ENCODE measurements around the gene KLHL8. TPM values are rescaled to one million over a fixed set of nuclear protein-coding genes. Genes with fewer than 3 reads are reported as not detected.

The KLHL8 gene
- total RNA-seq, 4 donors from 2014 or later: 6.3 to 18.2 (median 13.3) TPM

DNA sequence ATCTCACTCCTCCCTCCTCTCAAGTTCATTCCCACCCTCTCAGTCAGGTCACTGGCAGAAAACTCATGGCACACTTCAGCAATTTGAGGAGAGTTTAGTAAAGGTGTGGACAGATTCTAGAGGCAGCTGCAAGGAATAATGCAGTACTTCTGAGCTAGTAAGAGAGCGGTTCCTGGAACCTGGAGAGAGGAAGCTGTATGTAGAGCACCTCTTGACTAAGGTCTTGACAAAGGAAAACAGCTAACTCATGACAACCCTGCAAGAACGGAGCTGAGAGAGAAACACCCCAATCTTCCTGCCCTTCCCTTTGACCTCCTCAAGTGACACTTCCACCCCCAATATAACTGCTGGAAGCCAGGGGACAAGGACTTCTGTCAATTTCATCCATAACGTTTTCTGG, 9.6 kb upstream of the KLHL8 start:
- Histone ChIP-seq H3K9me3 (no peaks in the 10 kb centered on the region), H3K4me1 (no peaks in the 10 kb centered on the region), H3K27me3 (no peaks in the 10 kb centered on the region), H3K4me3 (no peak overlapping the region), H3K36me3 (no peaks in the 10 kb centered on the region), H3K27ac (no peak overlapping the region)
- WGBS, 2 donors: 70 to 75% methylated on average over 3 of the region's 3 CpGs
- DNase-seq (ENCODE audit: low spot score in 2 of 2): no peak
- no peak for TF ChIP-seq EP300 (IDR thresholded peaks at IDR 0.05)
- TF ChIP-seq POLR2A (IDR thresholded peaks at IDR 0.05): no peak
- TF ChIP-seq, protein P1, sequence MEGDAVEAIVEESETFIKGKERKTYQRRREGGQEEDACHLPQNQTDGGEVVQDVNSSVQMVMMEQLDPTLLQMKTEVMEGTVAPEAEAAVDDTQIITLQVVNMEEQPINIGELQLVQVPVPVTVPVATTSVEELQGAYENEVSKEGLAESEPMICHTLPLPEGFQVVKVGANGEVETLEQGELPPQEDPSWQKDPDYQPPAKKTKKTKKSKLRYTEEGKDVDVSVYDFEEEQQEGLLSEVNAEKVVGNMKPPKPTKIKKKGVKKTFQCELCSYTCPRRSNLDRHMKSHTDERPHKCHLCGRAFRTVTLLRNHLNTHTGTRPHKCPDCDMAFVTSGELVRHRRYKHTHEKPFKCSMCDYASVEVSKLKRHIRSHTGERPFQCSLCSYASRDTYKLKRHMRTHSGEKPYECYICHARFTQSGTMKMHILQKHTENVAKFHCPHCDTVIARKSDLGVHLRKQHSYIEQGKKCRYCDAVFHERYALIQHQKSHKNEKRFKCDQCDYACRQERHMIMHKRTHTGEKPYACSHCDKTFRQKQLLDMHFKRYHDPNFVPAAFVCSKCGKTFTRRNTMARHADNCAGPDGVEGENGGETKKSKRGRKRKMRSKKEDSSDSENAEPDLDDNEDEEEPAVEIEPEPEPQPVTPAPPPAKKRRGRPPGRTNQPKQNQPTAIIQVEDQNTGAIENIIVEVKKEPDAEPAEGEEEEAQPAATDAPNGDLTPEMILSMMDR (IDR thresholded peaks at IDR 0.05): no peak

DNA sequence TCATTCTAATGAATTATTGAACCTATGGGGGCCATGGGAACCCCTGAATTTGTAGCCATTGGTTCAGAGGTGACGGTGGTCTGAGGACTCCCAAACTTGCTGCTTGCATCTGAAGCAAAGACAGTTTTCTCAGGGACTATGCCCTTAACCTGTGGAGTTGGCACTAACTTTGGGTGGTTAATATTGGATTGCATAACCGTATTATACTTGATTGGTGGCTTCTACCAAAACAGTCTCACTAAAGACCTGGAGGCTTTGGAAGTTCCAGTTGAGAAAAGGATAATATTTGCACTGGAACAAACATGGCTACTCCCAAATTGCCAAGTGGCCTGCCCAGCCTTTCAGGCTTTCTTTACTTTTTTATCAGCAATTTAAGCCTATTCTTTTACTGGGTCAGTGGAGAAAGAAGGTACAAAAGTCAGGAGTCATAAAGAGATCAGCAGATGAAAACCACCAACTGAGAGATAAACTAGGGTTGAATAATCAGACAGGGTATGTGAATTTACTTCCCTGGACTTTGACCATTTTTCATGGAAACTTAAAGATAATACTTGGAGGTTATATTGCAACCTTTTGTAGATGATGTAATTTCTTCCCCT, 7.9 kb upstream of the KLHL8 start:
- Histone ChIP-seq H3K27me3 (no peaks in the 10 kb centered on the region), H3K36me3 (no peaks in the 10 kb centered on the region), H3K4me1 (no peaks in the 10 kb centered on the region), H3K9me3 (no peaks in the 10 kb centered on the region), H3K4me3 (no peak overlapping the region), H3K27ac (no peak overlapping the region)
- DNase-seq (ENCODE audit: low spot score in 2 of 2): no peak
- WGBS, 2 donors: 95% methylated on average over 2 of the region's 2 CpGs
- TF ChIP-seq EP300 (IDR thresholded peaks at IDR 0.05): no peak

DNA sequence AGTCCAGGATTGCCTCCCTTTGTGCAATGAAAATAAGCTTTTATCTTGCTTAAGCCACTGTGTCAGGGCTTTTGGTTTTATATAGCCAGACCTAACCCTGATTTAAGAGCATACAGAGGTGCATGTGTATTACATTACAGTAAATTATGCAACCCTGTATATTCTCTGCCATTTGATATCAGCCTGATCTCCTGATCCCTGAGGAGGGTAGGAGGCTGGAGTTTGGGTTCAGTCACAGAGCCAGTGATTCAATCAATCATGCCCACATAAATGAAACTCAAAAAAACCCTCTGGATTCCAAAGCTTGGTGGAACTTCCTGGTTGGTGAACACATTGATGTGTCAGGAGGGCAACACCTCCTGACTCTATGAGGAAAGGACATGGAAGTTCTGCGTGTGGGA, 7.3 kb upstream of the KLHL8 start:
- H3K36me3 ChIP-seq: no peaks in the 10 kb centered on the region
- WGBS, 2 donors: 85 to 100% methylated on average over 1 of the region's 1 CpG
- no peak overlapping the region for H3K27ac ChIP-seq

DNA sequence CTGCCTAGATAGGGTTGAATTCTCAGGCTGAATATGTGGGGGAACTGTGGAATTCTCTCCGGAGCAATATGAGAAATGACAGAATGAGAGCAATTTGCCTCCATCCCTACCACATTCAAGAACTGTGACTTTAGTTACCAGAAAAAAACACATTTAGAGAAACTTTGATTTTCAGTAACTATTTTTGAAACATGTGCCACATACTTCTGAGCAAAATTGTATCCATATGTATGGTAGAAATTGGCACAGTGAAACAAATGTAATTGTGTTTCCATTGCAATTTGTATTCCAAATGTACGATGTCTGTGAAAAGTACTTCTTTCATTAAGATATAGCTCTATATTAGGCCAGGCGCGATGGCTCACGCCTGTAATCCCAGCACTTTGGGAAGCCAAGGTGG, 5.5 kb upstream of the KLHL8 start:
- Histone ChIP-seq H3K4me3 (no peak overlapping the region), H3K27ac (no peak overlapping the region), H3K4me1 (no peaks in the 10 kb centered on the region), H3K27me3 (no peaks in the 10 kb centered on the region), H3K9me3 (no peaks in the 10 kb centered on the region), H3K36me3 (no peaks in the 10 kb centered on the region)
- no peak for DNase-seq (ENCODE audit: low spot score in 2 of 2)
- WGBS, 2 donors: 79 to 85% methylated on average over 5 of the region's 5 CpGs
- TF ChIP-seq, protein P1 (IDR thresholded peaks at IDR 0.05): no peak
- TF ChIP-seq EP300 (IDR thresholded peaks at IDR 0.05) (no peak), POLR2A (IDR thresholded peaks at IDR 0.05) (no peak)

More for the DNA sequence above, 7.3 kb upstream of the KLHL8 start:
- Histone ChIP-seq H3K27me3 (no peaks in the 10 kb centered on the region), H3K9me3 (no peaks in the 10 kb centered on the region), H3K4me1 (no peaks in the 10 kb centered on the region), H3K4me3 (no peak overlapping the region)
- DNase-seq (ENCODE audit: low spot score in 2 of 2): no peak
- TF ChIP-seq, protein P1 (IDR thresholded peaks at IDR 0.05): no peak
- TF ChIP-seq EP300 (IDR thresholded peaks at IDR 0.05) (no peak), POLR2A (IDR thresholded peaks at IDR 0.05) (no peak)

DNA sequence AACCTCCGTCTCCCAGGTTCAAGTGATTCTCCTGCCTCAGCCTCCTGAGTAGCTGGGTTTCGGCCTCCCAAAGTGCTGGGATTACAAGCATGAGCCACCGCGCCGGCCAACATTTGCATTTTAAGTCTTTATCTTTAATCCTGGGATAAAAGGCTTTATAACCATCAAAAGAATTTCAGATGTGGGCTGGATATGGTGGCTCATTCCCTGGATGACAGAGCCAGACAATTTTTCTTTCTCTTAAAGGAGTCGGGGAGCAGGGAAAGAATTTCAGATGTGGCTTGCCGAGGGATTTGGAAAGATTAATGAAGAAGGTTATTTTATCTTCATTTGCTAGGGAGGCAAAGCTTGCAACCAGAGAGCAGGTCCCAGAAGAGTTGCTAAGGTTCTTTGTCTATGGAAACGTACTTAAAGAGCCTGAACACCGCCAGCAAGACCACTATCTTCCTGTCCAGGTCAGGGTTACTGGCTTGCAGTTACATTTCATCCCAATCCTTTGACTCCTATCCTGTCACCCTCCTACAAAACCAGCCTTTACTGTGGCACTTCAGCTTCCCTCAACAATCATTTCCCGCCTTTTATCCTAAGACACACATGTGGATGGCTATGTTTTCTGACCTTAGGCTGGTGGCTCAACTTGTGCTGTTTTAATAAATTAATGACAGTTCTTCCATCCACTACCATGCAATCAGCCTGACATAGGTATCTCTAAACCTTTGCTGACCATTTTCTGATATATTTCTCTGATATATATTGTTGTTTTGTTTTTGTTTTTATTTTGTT, 3.9 kb upstream of the KLHL8 start:
- no peak overlapping the region for H3K27ac ChIP-seq
- no peaks in the 10 kb centered on the region for H3K27me3 ChIP-seq
- DNase-seq (ENCODE audit: low spot score in 2 of 2): no peak
- H3K4me1 ChIP-seq: peaks cover 0 to under 1% (median 0%) of the 10 kb centered on the region in 4 donors
- H3K36me3 ChIP-seq: no peaks in the 10 kb centered on the region
- no peak overlapping the region for H3K4me3 ChIP-seq
- WGBS, 2 donors: 65 to 68% methylated on average over 9 to 10 of the region's 10 CpGs
- TF ChIP-seq EP300 (IDR thresholded peaks at IDR 0.05): no peak
- TF ChIP-seq, protein P1 (IDR thresholded peaks at IDR 0.05): no peak
- TF ChIP-seq POLR2A (IDR thresholded peaks at IDR 0.05): no peak
- H3K9me3 ChIP-seq: no peaks in the 10 kb centered on the region
